GM23338 (cell line): ENCODE data around the gene LPAR6. TPM values are rescaled to one million over a fixed set of nuclear protein-coding genes. Genes with fewer than 3 reads are reported as not detected.
A peak's percentile ranks its signal among the peaks of the same experiment; 100 is the strongest.

Experiments
- ATAC-seq: fragments of 200-7000 bp; cut with Tn5 transposase; 3 replicates; pipeline ENCODE4 v1.9.1; 2020
- DNase-seq: peaks from one replicate; pipeline ENCODE4 v3.0.0-alpha.2; 2015; ENCODE audit warnings: low spot score
- H2AFZ ChIP-seq: fragments of 200-600 bp; sonication (generic); 2 replicates; pipeline ENCODE4 v1.8.0; 2016; ENCODE audit warnings: antibody characterized with exemption, mild to moderate bottlenecking, moderate library complexity
- H3F3A ChIP-seq: fragments of 200-600 bp; sonication (generic); replicated peaks from 2 replicates; pipeline ENCODE4 v1.8.0; 2017; ENCODE audit warnings: antibody characterized with exemption, mixed run types, low read depth
- H3K27ac ChIP-seq: fragments of 200-600 bp; sonication (generic); 2 replicates; pipeline ENCODE4 v1.6.1; 2016; ENCODE audit warnings: low read depth
- H3K27me3 ChIP-seq: fragments of 200-600 bp; sonication (generic); 2 replicates; pipeline ENCODE4 v1.8.0; 2016; ENCODE audit warnings: mild to moderate bottlenecking, mixed run types, moderate library complexity; ENCODE audit not compliant: insufficient read depth
- H3K36me3 ChIP-seq: fragments of 200-600 bp; sonication (generic); 2 replicates; pipeline ENCODE4 v1.8.0; 2016; ENCODE audit warnings: mild to moderate bottlenecking; ENCODE audit not compliant: insufficient read depth
- H3K4me1 ChIP-seq: fragments of 200-600 bp; sonication (generic); 2 replicates; pipeline ENCODE4 v1.8.0; 2016; ENCODE audit warnings: mild to moderate bottlenecking, moderate library complexity; ENCODE audit not compliant: insufficient read depth
- H3K4me2 ChIP-seq: fragments of 200-600 bp; sonication (generic); 2 replicates; pipeline ENCODE4 v1.7.1; 2017; ENCODE audit warnings: mixed run types
- H3K4me3 ChIP-seq: fragments of 200-600 bp; sonication (generic); 2 replicates; pipeline ENCODE4 v1.6.1; 2016; ENCODE audit warnings: mixed run types
- H3K79me2 ChIP-seq: fragments of 200-600 bp; sonication (generic); replicated peaks from 2 replicates; pipeline ENCODE4 v1.8.0; 2017; ENCODE audit warnings: mild to moderate bottlenecking; ENCODE audit not compliant: insufficient read depth
- H3K9me2 ChIP-seq: fragments of 200-600 bp; sonication (generic); 2 replicates; pipeline ENCODE4 v1.8.0; 2017; ENCODE audit not compliant: insufficient read depth
- H4K20me1 ChIP-seq: fragments of 200-600 bp; sonication (generic); replicated peaks from 2 replicates; pipeline ENCODE4 v1.8.0; 2017; ENCODE audit warnings: mild to moderate bottlenecking; ENCODE audit not compliant: insufficient read depth
- H3K27ac Mint-ChIP-seq: 2 replicates; pipeline ENCODE4 v1.8.0; 2020; ENCODE audit warnings: inconsistent platforms, mild to moderate bottlenecking, moderate library complexity, mixed read lengths
- H3K27me3 Mint-ChIP-seq: 3 replicates; pipeline ENCODE4 v1.8.0; 2022; ENCODE audit warnings: low read depth, mild to moderate bottlenecking, moderate library complexity, mixed read lengths, inconsistent platforms; ENCODE audit not compliant: insufficient read depth, poor library complexity
- H3K36me3 Mint-ChIP-seq: 3 replicates; pipeline ENCODE4 v1.8.0; 2021; ENCODE audit warnings: low read depth, mild to moderate bottlenecking, inconsistent platforms, moderate library complexity, mixed read lengths
- H3K4me1 Mint-ChIP-seq: 3 replicates; pipeline ENCODE4 v1.8.0; 2020; ENCODE audit warnings: mild to moderate bottlenecking, inconsistent platforms, mixed read lengths
- H3K4me3 Mint-ChIP-seq: 3 replicates; pipeline ENCODE4 v1.8.0; 2021; ENCODE audit warnings: moderate library complexity, mild to moderate bottlenecking, inconsistent platforms, mixed read lengths
- H3K9me3 Mint-ChIP-seq: 3 replicates; pipeline ENCODE4 v1.8.0; 2020; ENCODE audit warnings: moderate library complexity, mild to moderate bottlenecking, inconsistent platforms, mixed read lengths
- CREB1 ChIP-seq: fragments of 250-450 bp; sonication (Bioruptor Pico); IDR thresholded peaks from 2 replicates; pipeline ENCODE4 v1.5.0; 2020; ENCODE audit warnings: low read depth, mild to moderate bottlenecking, moderate library complexity
- CTCF ChIP-seq, 2 experiments: fragments of 200-600 bp in 1 of 2; sonication (generic) in 1 of 2; conservative IDR thresholded peaks; 2 replicates each; pipeline versions ENCODE4 v1.5.1 to v1.6.1; 2016 to 2017; ENCODE audit warnings: antibody characterized with exemption in 2 of 2, low read depth in 2 of 2, mild to moderate bottlenecking in 2 of 2, moderate library complexity in 1 of 2
- EZH2 ChIP-seq: fragments of 200-600 bp; sonication (generic); IDR thresholded peaks from one replicate; pipeline ENCODE4 v1.8.0; 2017; ENCODE audit warnings: antibody characterized with exemption, mild to moderate bottlenecking, low read depth; ENCODE audit not compliant: unreplicated experiment
- EZH2phosphoT487 ChIP-seq: fragments of 200-600 bp; sonication (generic); IDR thresholded peaks from one replicate; pipeline ENCODE4 v1.8.1; 2018; ENCODE audit warnings: antibody characterized with exemption; ENCODE audit not compliant: unreplicated experiment
- JUNB ChIP-seq: IDR thresholded peaks from one replicate; pipeline ENCODE4 v1.6.1; 2016; ENCODE audit warnings: antibody characterized with exemption; ENCODE audit not compliant: unreplicated experiment
- NANOG ChIP-seq: IDR thresholded peaks from 2 replicates; pipeline ENCODE4 v1.6.1; 2016; ENCODE audit warnings: antibody characterized with exemption, borderline replicate concordance
- STAT1 ChIP-seq: IDR thresholded peaks from one replicate; pipeline ENCODE4 v1.6.1; 2016; ENCODE audit warnings: antibody characterized with exemption; ENCODE audit not compliant: unreplicated experiment
- ZNF114 ChIP-seq: fragments of 250-450 bp; sonication (Bioruptor Pico); IDR thresholded peaks from 2 replicates; pipeline ENCODE4 v1.5.0; 2020; ENCODE audit warnings: mild to moderate bottlenecking, moderate library complexity
- ZNF331 ChIP-seq: fragments of 250-450 bp; sonication (Bioruptor Pico); IDR thresholded peaks from 2 replicates; pipeline ENCODE4 v1.5.0; 2020; ENCODE audit warnings: low read depth, mild to moderate bottlenecking, moderate library complexity
- ZNF462 ChIP-seq: fragments of 250-450 bp; sonication (Bioruptor Pico); IDR thresholded peaks from 2 replicates; pipeline ENCODE4 v1.5.0; 2020; ENCODE audit warnings: mild to moderate bottlenecking, moderate library complexity
- polyA plus RNA-seq: library from polyadenylated mRNA; unstranded; fragments of >200 nt; fragmentation: Nextera tagmentation; extraction: Ambion mirVana; gene quantifications from 2 replicates; pipeline ENCODE4 v1.2.1, GENCODE V29; 2016
- total RNA-seq: library from RNA; depleted of rRNA; stranded (reverse); fragments of >200 nt; shearing (Covaris generic); gene quantifications from 2 replicates; pipeline ENCODE4 v1.2.3, GENCODE V29; 2014
- TF ChIP-seq, protein P1 (sequence below): IDR thresholded peaks from one replicate; pipeline ENCODE4 v1.6.1; 2018; ENCODE audit warnings: antibody characterized with exemption; ENCODE audit not compliant: unreplicated experiment

LPAR6 gene
- total and polyA plus RNA-seq, 2 experiments from 2014 or later: 1.4 to 2.1 TPM

GRCh38 chr13:48414501-48414900 is 1.6 kb upstream of the LPAR6 start (continued):
- TF ChIP-seq, protein P1, sequence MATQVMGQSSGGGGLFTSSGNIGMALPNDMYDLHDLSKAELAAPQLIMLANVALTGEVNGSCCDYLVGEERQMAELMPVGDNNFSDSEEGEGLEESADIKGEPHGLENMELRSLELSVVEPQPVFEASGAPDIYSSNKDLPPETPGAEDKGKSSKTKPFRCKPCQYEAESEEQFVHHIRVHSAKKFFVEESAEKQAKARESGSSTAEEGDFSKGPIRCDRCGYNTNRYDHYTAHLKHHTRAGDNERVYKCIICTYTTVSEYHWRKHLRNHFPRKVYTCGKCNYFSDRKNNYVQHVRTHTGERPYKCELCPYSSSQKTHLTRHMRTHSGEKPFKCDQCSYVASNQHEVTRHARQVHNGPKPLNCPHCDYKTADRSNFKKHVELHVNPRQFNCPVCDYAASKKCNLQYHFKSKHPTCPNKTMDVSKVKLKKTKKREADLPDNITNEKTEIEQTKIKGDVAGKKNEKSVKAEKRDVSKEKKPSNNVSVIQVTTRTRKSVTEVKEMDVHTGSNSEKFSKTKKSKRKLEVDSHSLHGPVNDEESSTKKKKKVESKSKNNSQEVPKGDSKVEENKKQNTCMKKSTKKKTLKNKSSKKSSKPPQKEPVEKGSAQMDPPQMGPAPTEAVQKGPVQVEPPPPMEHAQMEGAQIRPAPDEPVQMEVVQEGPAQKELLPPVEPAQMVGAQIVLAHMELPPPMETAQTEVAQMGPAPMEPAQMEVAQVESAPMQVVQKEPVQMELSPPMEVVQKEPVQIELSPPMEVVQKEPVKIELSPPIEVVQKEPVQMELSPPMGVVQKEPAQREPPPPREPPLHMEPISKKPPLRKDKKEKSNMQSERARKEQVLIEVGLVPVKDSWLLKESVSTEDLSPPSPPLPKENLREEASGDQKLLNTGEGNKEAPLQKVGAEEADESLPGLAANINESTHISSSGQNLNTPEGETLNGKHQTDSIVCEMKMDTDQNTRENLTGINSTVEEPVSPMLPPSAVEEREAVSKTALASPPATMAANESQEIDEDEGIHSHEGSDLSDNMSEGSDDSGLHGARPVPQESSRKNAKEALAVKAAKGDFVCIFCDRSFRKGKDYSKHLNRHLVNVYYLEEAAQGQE: no peak
- TF ChIP-seq EZH2 (no peak), EZH2phosphoT487 (no peak), JUNB (no peak), CREB1 (CRISPR knock-in tag) (no peak)

GRCh38 chr13:48411841-48412531 is 927 bp downstream of the LPAR6 start:
- peak; percentile 29; the same call in 2 of the 3 replicates for ATAC-seq
- no peaks in the 10 kb centered on the region for H3K9me2 ChIP-seq
- H3K79me2 ChIP-seq: no peaks in the 10 kb centered on the region
- peaks cover 26% of the 10 kb centered on the region for H3K4me1 ChIP-seq
- no peaks in the 10 kb centered on the region for H4K20me1 ChIP-seq
- DNase-seq: peak; percentile 22
- peak overlapping the region; percentile 36 for H3K4me3 ChIP-seq
- no peak overlapping the region for H2AFZ ChIP-seq
- H3K27ac ChIP-seq: peak overlapping the region; percentile 66
- peak overlapping the region; percentile 73; the same call in 1 of the 2 replicates for H3K27ac Mint-ChIP-seq
- H3K36me3 ChIP-seq: no peaks in the 10 kb centered on the region
- H3K9me3 Mint-ChIP-seq: peaks cover 11% of the 10 kb centered on the region; the same call in 2 of the 3 replicates
- H3F3A ChIP-seq: no peaks in the 10 kb centered on the region
- no peaks in the 10 kb centered on the region for H3K27me3 ChIP-seq
- no peaks in the 10 kb centered on the region for H3K27me3 Mint-ChIP-seq
- peaks cover 21% of the 10 kb centered on the region for H3K4me1 Mint-ChIP-seq
- peaks cover 13% of the 10 kb centered on the region for H3K36me3 Mint-ChIP-seq
- peak overlapping the region; percentile 79 for H3K4me3 Mint-ChIP-seq
- H3K4me2 ChIP-seq: peak overlapping the region; percentile 61
- TF ChIP-seq NANOG (no peak), EZH2phosphoT487 (no peak), ZNF462 (CRISPR knock-in tag) (no peak), EZH2 (no peak), CREB1 (CRISPR knock-in tag) (no peak), ZNF331 (CRISPR knock-in tag) (no peak), ZNF114 (CRISPR knock-in tag) (no peak), JUNB (no peak), CTCF (conservative IDR thresholded peaks at IDR 0.05; ENCODE audit: low read depth in 2 of 2) (no peak), STAT1 (no peak)
